ENCODE measurements around the gene USP7.

The USP7 gene

GRCh38 chr16:8859913-8860881 lies 103.5 kb downstream of the USP7 start:
- H3K4me3 ChIP-seq (ENCODE audit: low read length): no peak overlapping the region
- no peak for TF ChIP-seq ZNF274 (IDR thresholded peaks at IDR 0.05; ENCODE audit: low read depth, low read length)

- TF ChIP-seq ZNF274 (IDR thresholded peaks at IDR 0.05; ENCODE audit: low read depth, low read length): no peak
- H3K4me3 ChIP-seq (ENCODE audit: low read length): no peak overlapping the region
Observed at GRCh38 chr16:8858994-8859912, 104.5 kb downstream of the USP7 start.

GRCh38 chr16:8855972-8856371 lies 107.7 kb downstream of the USP7 start:
- H3K4me3 ChIP-seq (ENCODE audit: low read length): no peak overlapping the region
- no peak for TF ChIP-seq ZNF274 (IDR thresholded peaks at IDR 0.05; ENCODE audit: low read depth, low read length)

- no peak for TF ChIP-seq ZNF274 (IDR thresholded peaks at IDR 0.05; ENCODE audit: low read depth, low read length)
- no peak overlapping the region for H3K4me3 ChIP-seq (ENCODE audit: low read length)
Observed at GRCh38 chr16:8855051-8855786, 108.5 kb downstream of the USP7 start.

- H3K4me3 ChIP-seq (ENCODE audit: low read length): no peak overlapping the region
- no peak for TF ChIP-seq ZNF274 (IDR thresholded peaks at IDR 0.05; ENCODE audit: low read depth, low read length)
Observed at GRCh38 chr16:8854298-8854948, 109.3 kb downstream of the USP7 start.

GRCh38 chr16:8853611-8854010 lies 110.1 kb downstream of the USP7 start:
- TF ChIP-seq ZNF274 (IDR thresholded peaks at IDR 0.05; ENCODE audit: low read depth, low read length): no peak
- H3K4me3 ChIP-seq (ENCODE audit: low read length): no peak overlapping the region

GRCh38 chr16:8853150-8853549 lies 110.6 kb downstream of the USP7 start:
- no peak for TF ChIP-seq ZNF274 (IDR thresholded peaks at IDR 0.05; ENCODE audit: low read depth, low read length)
- no peak overlapping the region for H3K4me3 ChIP-seq (ENCODE audit: low read length)

GRCh38 chr16:8852534-8852933 lies 111.2 kb downstream of the USP7 start:
- no peak overlapping the region for H3K4me3 ChIP-seq (ENCODE audit: low read length)

GRCh38 chr16:8851761-8852403 lies 111.8 kb downstream of the USP7 start:
- no peak for TF ChIP-seq ZNF274 (IDR thresholded peaks at IDR 0.05; ENCODE audit: low read depth, low read length)
- no peak overlapping the region for H3K4me3 ChIP-seq (ENCODE audit: low read length)

More at GRCh38 chr16:8852534-8852933, 111.2 kb downstream of the USP7 start:
- TF ChIP-seq ZNF274 (IDR thresholded peaks at IDR 0.05; ENCODE audit: low read depth, low read length): no peak

- H3K4me3 ChIP-seq (ENCODE audit: low read length): no peak overlapping the region
- TF ChIP-seq ZNF274 (IDR thresholded peaks at IDR 0.05; ENCODE audit: low read depth, low read length): no peak
Observed at GRCh38 chr16:8850279-8850885, 113.3 kb downstream of the USP7 start.

GRCh38 chr16:8849411-8850011 lies 114.2 kb downstream of the USP7 start:
- TF ChIP-seq ZNF274 (IDR thresholded peaks at IDR 0.05; ENCODE audit: low read depth, low read length): no peak
- no peak overlapping the region for H3K4me3 ChIP-seq (ENCODE audit: low read length)

GRCh38 chr16:8848939-8849391 lies 114.7 kb downstream of the USP7 start:
- no peak overlapping the region for H3K4me3 ChIP-seq (ENCODE audit: low read length)
- no peak for TF ChIP-seq ZNF274 (IDR thresholded peaks at IDR 0.05; ENCODE audit: low read depth, low read length)

Measured in GM08714 (cell line).